Endodermal cell (in vitro differentiated cells): ENCODE measurements around the gene GRID1. TPM values are rescaled to one million over a fixed set of nuclear protein-coding genes. Genes with fewer than 3 reads are reported as not detected.

Source experiments
- DNase-seq: peaks from one replicate; pipeline ENCODE4 v3.0.0-alpha.2; 2017
- H3K27ac ChIP-seq: 2 replicates; pipeline ENCODE4 v1.5.1; 2013; ENCODE audit warnings: mild to moderate bottlenecking, low read depth, low read length, moderate library complexity
- H3K27me3 ChIP-seq: 2 replicates; pipeline ENCODE4 v1.6.1; 2013; ENCODE audit warnings: mild to moderate bottlenecking, low read length, moderate library complexity; ENCODE audit not compliant: insufficient read depth, control insufficient read depth, poor library complexity, severe bottlenecking
- H3K36me3 ChIP-seq: 2 replicates; pipeline ENCODE4 v1.7.0; 2013; ENCODE audit warnings: mild to moderate bottlenecking, low read length, moderate library complexity; ENCODE audit not compliant: control insufficient read depth, insufficient read depth
- H3K4me1 ChIP-seq: one replicate; pipeline ENCODE4 v1.7.0; 2013; ENCODE audit warnings: low read length; ENCODE audit not compliant: control insufficient read depth, insufficient read depth
- H3K4me3 ChIP-seq: 2 replicates; pipeline ENCODE4 v1.5.1; 2013; ENCODE audit warnings: mild to moderate bottlenecking, low read length, moderate library complexity
- H3K9ac ChIP-seq: 2 replicates; pipeline ENCODE4 v1.6.1; 2013; ENCODE audit warnings: mild to moderate bottlenecking, low read length, moderate library complexity; ENCODE audit not compliant: poor library complexity, severe bottlenecking; ENCODE audit errors: extremely low read depth
- H3K9me3 ChIP-seq: 2 replicates; pipeline ENCODE4 v1.6.1; 2013; ENCODE audit warnings: mild to moderate bottlenecking, low read length, moderate library complexity; ENCODE audit not compliant: control insufficient read depth
- H3K27ac Mint-ChIP-seq: 2 replicates; pipeline ENCODE4 v1.8.0; 2020; ENCODE audit warnings: mixed read lengths
- H3K27me3 Mint-ChIP-seq: 2 replicates; pipeline ENCODE4 v1.8.0; 2021; ENCODE audit warnings: mild to moderate bottlenecking, mixed read lengths; ENCODE audit not compliant: insufficient read depth
- H3K36me3 Mint-ChIP-seq: 2 replicates; pipeline ENCODE4 v1.8.0; 2020; ENCODE audit warnings: low read depth, mixed read lengths
- H3K4me1 Mint-ChIP-seq: 2 replicates; pipeline ENCODE4 v1.8.0; 2020; ENCODE audit warnings: mixed read lengths
- H3K4me3 Mint-ChIP-seq: 2 replicates; pipeline ENCODE4 v1.8.0; 2020; ENCODE audit warnings: mild to moderate bottlenecking, moderate library complexity, mixed read lengths
- H3K9me3 Mint-ChIP-seq: 2 replicates; pipeline ENCODE4 v1.8.0; 2020; ENCODE audit warnings: mild to moderate bottlenecking, mixed read lengths
- CTCF ChIP-seq: fragments of 200-600 bp; sonication (generic); conservative IDR thresholded peaks from 2 replicates; pipeline ENCODE4 v1.5.0; 2021; ENCODE audit warnings: antibody characterized with exemption, mild to moderate bottlenecking
- WGBS, 2 experiments: methylation state at CpG; one replicate each; pipeline versions ENCODE4 v1.1.5 to v1.1.7; 2013; ENCODE audit warnings: missing lambda C conversion rate in 2 of 2, mixed read lengths in 1 of 2; ENCODE audit not compliant: insufficient coverage in 1 of 2, insufficient read length in 1 of 2; 5-methylcytosine and 5-hydroxymethylcytosine counted together
- total RNA-seq, 2 donors: library from RNA; stranded (reverse); fragmentation: NEBNext Ultra II Directional in 1 of 2; extraction: Animal tissue kit (Norgen Biotek cat#: 25700) in 1 of 2; gene quantifications; 2 replicates in 1 of 2; 3 replicates in 1 of 2; pipeline ENCODE4 v1.2.1, GENCODE V29; 2021

The GRID1 gene
- total RNA-seq, 2 donors from 2014 or later: 0.13 to 0.53 TPM

GRCh38 chr10:85983051-85983450 lies 383.5 kb downstream of the GRID1 start:
- peaks cover 3% of the 10 kb centered on the region for H3K4me1 ChIP-seq
- H3K27ac ChIP-seq: no peak overlapping the region
- no peak for TF ChIP-seq CTCF
- H3K36me3 Mint-ChIP-seq: no peaks in the 10 kb centered on the region
- 89 to 96% methylated on average over 6 of the region's 6 CpGs for WGBS, 2 experiments
- H3K27ac Mint-ChIP-seq: no peak overlapping the region
- peaks cover 18% of the 10 kb centered on the region for H3K4me1 Mint-ChIP-seq
- H3K9me3 ChIP-seq: no peaks in the 10 kb centered on the region
- DNase-seq: no peak
- no peaks in the 10 kb centered on the region for H3K9me3 Mint-ChIP-seq
- no peaks in the 10 kb centered on the region for H3K27me3 Mint-ChIP-seq
- no peak overlapping the region for H3K4me3 Mint-ChIP-seq
- no peaks in the 10 kb centered on the region for H3K27me3 ChIP-seq
- H3K4me3 ChIP-seq: no peak overlapping the region
- H3K9ac ChIP-seq: no peak overlapping the region
- H3K36me3 ChIP-seq: no peaks in the 10 kb centered on the region

- peak; percentile 12 for DNase-seq
- Mint-ChIP-seq H3K27ac (no peak overlapping the region), H3K27me3 (no peaks in the 10 kb centered on the region), H3K9me3 (no peaks in the 10 kb centered on the region), H3K4me1 (peaks cover 8% of the 10 kb centered on the region), H3K36me3 (no peaks in the 10 kb centered on the region), H3K4me3 (no peak overlapping the region)
- Histone ChIP-seq H3K27me3 (no peaks in the 10 kb centered on the region), H3K27ac (no peak overlapping the region), H3K9ac (no peak overlapping the region), H3K9me3 (no peaks in the 10 kb centered on the region), H3K4me1 (peaks cover under 1% of the 10 kb centered on the region), H3K36me3 (no peaks in the 10 kb centered on the region), H3K4me3 (no peak overlapping the region)
- TF ChIP-seq CTCF: no peak
These were observed 387.0 kb downstream of the GRID1 start for GRCh38 chr10:85979598-85979997.

GRCh38 chr10:85978566-85979358 lies 387.8 kb downstream of the GRID1 start:
- Mint-ChIP-seq H3K27me3 (no peaks in the 10 kb centered on the region), H3K4me1 (peaks cover under 1% of the 10 kb centered on the region), H3K27ac (no peak overlapping the region), H3K4me3 (no peak overlapping the region), H3K9me3 (no peaks in the 10 kb centered on the region), H3K36me3 (no peaks in the 10 kb centered on the region)
- no peaks in the 10 kb centered on the region for H3K9me3 ChIP-seq
- no peaks in the 10 kb centered on the region for H3K4me1 ChIP-seq
- H3K27me3 ChIP-seq: no peaks in the 10 kb centered on the region
- TF ChIP-seq CTCF: no peak
- no peaks in the 10 kb centered on the region for H3K36me3 ChIP-seq
- DNase-seq: peak; percentile 59
- H3K9ac ChIP-seq: no peak overlapping the region
- WGBS, 2 experiments: 69% methylated on average over 2 of the region's 2 CpGs; no CpG with 5 or more reads in 1 of the 2 experiments
- H3K4me3 ChIP-seq: no peak overlapping the region
- H3K27ac ChIP-seq: no peak overlapping the region
